Measurements from ENCODE around the gene PACS1.

DNA sequence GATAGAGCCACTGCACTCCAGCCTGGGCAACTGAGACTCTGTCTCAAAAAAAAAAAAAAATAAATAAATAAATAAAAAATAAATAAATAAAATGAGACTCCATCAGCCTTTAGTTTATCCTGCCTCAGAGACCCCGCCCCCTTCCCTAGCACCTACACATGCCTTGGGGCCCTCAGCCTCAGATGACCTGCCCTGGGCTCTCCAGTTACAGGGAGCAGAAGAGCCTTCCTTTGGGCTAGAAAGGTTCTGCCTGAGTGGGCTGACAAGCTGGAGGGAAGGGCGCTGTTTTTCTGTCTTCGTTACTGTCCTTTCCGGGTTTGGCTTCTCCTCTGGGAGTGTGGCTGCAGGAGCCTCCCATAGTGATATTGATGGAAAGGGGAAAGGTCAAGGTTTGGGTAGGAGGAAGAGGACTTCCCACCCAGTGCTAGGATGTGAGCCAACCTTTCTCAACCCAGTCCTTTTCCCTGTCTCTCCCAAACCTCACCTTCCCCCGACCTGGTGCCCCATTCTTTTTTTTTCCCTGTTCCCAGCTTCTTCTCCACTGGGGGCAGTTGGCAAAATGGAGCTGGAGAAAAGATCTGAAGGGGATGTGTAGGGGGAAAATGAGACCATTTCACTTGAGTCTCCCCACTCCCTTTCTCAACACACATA, 19.4 kb upstream of the PACS1 start:
- TF ChIP-seq FOXA1 (IDR thresholded peaks at IDR 0.05) (no peak), CTBP1 (IDR thresholded peaks at IDR 0.05; ENCODE audit: borderline replicate concordance) (no peak), BHLHE40 (IDR thresholded peaks at IDR 0.05; ENCODE audit: borderline replicate concordance) (no peak)

All from HEK293T (cell line).